ENCODE results near the gene OR2D3. TPM values are rescaled to one million over a fixed set of nuclear protein-coding genes. Genes with fewer than 3 reads are reported as not detected.
"Not testable (repeated sequence)": the region's sequence is repeated elsewhere in the genome, so short reads cannot be mapped to it uniquely, and the experiment has no call there.

The OR2D3 gene
- total and polyA plus RNA-seq, 2 experiments from 2014 or later, result 0.18 TPM; not detected in 1

DNA sequence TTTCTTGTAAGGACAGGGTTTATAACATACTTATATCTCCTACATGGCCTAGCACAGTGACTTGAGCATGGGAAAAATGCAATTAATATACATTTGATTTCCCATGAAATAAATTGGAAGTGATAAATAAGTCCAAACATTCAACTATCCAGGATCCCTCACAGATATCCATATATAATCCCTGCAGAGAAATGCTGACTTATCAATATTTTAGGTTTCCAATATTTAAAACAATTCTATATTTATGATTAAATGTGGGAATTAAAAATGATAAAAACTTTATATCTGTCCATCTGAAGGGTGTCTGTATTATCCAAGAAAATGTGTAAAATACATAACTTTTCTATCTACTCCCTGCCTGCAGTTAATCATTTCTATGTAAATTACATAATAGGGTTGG, 38.1 kb upstream of the OR2D3 start:
- TF ChIP-seq EZH2 (IDR thresholded peaks at IDR 0.05; ENCODE audit: insufficient read depth, poor library complexity, severe bottlenecking) (no peak), EZH2phosphoT487 (IDR thresholded peaks at IDR 0.05; ENCODE audit: insufficient read depth, low read depth) (no peak)
- Histone ChIP-seq H3K27me3 (replicated peaks; ENCODE audit: insufficient read depth) (no peaks in the 10 kb centered on the region), H3K9ac (no peak overlapping the region), H3K4me1 (ENCODE audit: insufficient read depth) (no peaks in the 10 kb centered on the region), H3K27ac (no peak overlapping the region), H3K9me2 (ENCODE audit: insufficient read depth) (no peaks in the 10 kb centered on the region), H4K20me1 (ENCODE audit: insufficient read depth) (no peaks in the 10 kb centered on the region), H3F3A (ENCODE audit: insufficient read depth) (no peaks in the 10 kb centered on the region), H2AFZ (no peak overlapping the region), H3K79me2 (ENCODE audit: insufficient read depth) (no peaks in the 10 kb centered on the region), H3K4me3 (no peak overlapping the region), H3K9me3 (ENCODE audit: low read depth) (no peaks in the 10 kb centered on the region), H3K36me3 (ENCODE audit: low read depth) (no peaks in the 10 kb centered on the region), H3K4me2 (ENCODE audit: unreplicated experiment) (no peak overlapping the region)
- in situ Hi-C loops (cut with MboI), result no loop called here
- DNase-seq, result no peak

DNA sequence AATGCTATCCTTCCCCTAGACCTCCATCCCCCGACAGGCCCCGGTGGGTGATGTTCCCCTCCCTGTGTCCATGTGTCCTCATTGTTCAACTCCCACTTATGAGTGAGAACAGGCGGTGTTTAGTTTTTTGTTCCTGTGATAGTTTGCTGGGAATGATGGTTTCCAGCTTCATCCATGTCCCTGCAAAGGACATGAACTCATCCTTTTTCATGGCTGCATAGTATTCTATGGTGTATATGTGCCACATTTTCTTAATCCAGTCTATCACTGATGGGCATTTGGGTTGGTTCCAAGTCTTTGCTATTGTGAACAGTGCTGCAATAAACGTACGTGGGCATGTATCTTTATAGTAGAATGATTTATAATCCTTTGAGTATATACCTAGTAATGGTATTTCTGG, 33.1 kb upstream of the OR2D3 start:
- H3K27me3 ChIP-seq (replicated peaks; ENCODE audit: insufficient read depth); DNase-seq; H3K4me3 ChIP-seq; H3K9ac ChIP-seq; H3K27ac ChIP-seq; H3K36me3 ChIP-seq (ENCODE audit: low read depth); H3K9me3 ChIP-seq (ENCODE audit: low read depth); H4K20me1 ChIP-seq (ENCODE audit: insufficient read depth); in situ Hi-C loops (cut with MboI); H3K79me2 ChIP-seq (ENCODE audit: insufficient read depth); H3K4me2 ChIP-seq (ENCODE audit: unreplicated experiment); H3F3A ChIP-seq (ENCODE audit: insufficient read depth); H3K4me1 ChIP-seq (ENCODE audit: insufficient read depth); H2AFZ ChIP-seq; H3K9me2 ChIP-seq (ENCODE audit: insufficient read depth): not testable (repeated sequence)
- WGBS, 2 experiments (ENCODE audit: low coverage in 1 of 2, low lambda C conversion rate in 2 of 2, missing lambda C conversion rate in 2 of 2), result 75 to 81% methylated on average over 5 of the region's 5 CpGs

DNA sequence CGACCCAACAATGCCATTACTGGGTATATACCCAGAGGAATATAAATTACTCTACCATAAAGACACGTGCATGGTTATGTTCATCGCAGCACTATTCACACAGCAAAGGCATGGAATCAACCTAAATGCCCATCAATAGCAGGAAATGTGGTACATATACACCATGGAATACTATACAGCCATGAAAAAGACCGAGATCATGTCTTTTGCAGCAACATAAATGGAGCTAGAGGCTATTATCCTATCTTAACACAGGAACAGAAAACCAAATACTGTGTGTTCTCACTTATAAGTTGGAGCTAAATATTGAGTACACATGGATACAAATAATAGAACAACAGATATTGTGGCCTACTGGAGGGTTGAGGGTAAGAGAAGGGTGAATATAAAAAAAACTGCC, 32.0 kb upstream of the OR2D3 start:
- in situ Hi-C loops (cut with MboI), result no loop called here
- H2AFZ ChIP-seq, result no peak overlapping the region
- no peaks in the 10 kb centered on the region for H3K79me2 ChIP-seq (ENCODE audit: insufficient read depth)
- H3K9me2 ChIP-seq (ENCODE audit: insufficient read depth), result no peaks in the 10 kb centered on the region
- no peak overlapping the region for H3K27ac ChIP-seq
- H3K4me2 ChIP-seq (ENCODE audit: unreplicated experiment), result no peak overlapping the region
- no peaks in the 10 kb centered on the region for H3K27me3 ChIP-seq (replicated peaks; ENCODE audit: insufficient read depth)
- H4K20me1 ChIP-seq (ENCODE audit: insufficient read depth), result no peaks in the 10 kb centered on the region
- no peaks in the 10 kb centered on the region for H3K9me3 ChIP-seq (ENCODE audit: low read depth)
- H3K36me3 ChIP-seq (ENCODE audit: low read depth), result no peaks in the 10 kb centered on the region
- 78 to 84% methylated on average over 4 of the region's 4 CpGs for WGBS, 2 experiments (ENCODE audit: low coverage in 1 of 2, low lambda C conversion rate in 2 of 2, missing lambda C conversion rate in 2 of 2)
- H3F3A ChIP-seq (ENCODE audit: insufficient read depth), result no peaks in the 10 kb centered on the region
- no peaks in the 10 kb centered on the region for H3K4me1 ChIP-seq (ENCODE audit: insufficient read depth)
- no peak overlapping the region for H3K4me3 ChIP-seq
- no peak overlapping the region for H3K9ac ChIP-seq
- no peak for DNase-seq
- TF ChIP-seq EZH2phosphoT487 (IDR thresholded peaks at IDR 0.05; ENCODE audit: insufficient read depth, low read depth) (no peak), EZH2 (IDR thresholded peaks at IDR 0.05; ENCODE audit: insufficient read depth, poor library complexity, severe bottlenecking) (no peak)

DNA sequence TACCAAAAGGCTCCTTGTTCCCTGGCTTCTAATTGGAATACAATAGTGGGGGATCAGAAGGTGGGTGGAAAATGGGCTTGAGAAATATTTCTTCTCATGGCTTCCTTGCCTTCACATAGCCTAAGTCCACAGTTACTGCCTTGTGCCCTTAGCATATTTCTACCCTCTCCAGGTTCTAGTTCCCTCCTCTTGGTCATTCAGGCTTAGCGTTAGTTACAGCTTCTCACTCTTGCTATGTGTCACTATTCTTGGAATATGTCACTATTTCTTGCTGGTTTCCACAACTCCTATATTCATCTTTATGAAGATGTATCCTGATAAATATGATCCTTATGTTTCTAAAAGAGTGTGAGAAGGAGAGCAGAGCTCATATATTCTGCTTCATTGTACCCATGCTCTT, 31.0 kb upstream of the OR2D3 start:
- WGBS, 2 experiments (ENCODE audit: low coverage in 1 of 2, low lambda C conversion rate in 2 of 2, missing lambda C conversion rate in 2 of 2), result 50 to 73% methylated on average over 1 of the region's 1 CpG
- DNase-seq, result no peak
- in situ Hi-C loops (cut with MboI), result no loop called here

DNA sequence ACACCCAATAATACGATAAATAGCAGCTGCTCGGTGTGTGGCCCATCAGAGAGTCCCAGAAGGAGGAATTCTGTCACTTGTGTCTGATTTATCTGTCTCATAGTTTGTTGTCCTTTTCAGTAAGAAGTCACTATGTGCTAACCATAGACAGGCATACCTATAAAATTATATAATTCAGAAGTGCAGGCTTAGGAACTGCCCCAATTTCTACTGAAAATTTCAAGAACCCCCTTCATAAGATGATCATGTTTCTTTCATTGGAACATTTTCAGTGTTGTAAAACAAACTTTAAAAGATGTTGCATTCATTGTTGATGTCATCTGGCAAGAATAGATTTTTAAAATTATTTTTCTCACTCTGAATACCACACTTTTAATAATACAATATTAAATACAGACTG, 28.4 kb upstream of the OR2D3 start, which contains the start of gene OR2D2:
TSS of gene OR2D2 (minus strand) at position 101 of the 400 bp plus-strand sequence. CDS start at position 101, 0 bp downstream.
- in situ Hi-C loops (cut with MboI), result no loop called here
- WGBS, 2 experiments (ENCODE audit: low coverage in 1 of 2, low lambda C conversion rate in 2 of 2, missing lambda C conversion rate in 2 of 2), result 48 to 51% methylated on average over 2 of the region's 2 CpGs
- TF ChIP-seq EZH2 (IDR thresholded peaks at IDR 0.05; ENCODE audit: insufficient read depth, poor library complexity, severe bottlenecking), result no peak
- TF ChIP-seq EZH2phosphoT487 (IDR thresholded peaks at IDR 0.05; ENCODE audit: insufficient read depth, low read depth), result no peak

More for the DNA sequence above, 31.0 kb upstream of the OR2D3 start:
- no peaks in the 10 kb centered on the region for H3K79me2 ChIP-seq (ENCODE audit: insufficient read depth)
- no peak for TF ChIP-seq EZH2 (IDR thresholded peaks at IDR 0.05; ENCODE audit: insufficient read depth, poor library complexity, severe bottlenecking)
- no peak for TF ChIP-seq EZH2phosphoT487 (IDR thresholded peaks at IDR 0.05; ENCODE audit: insufficient read depth, low read depth)
- H3K9me3 ChIP-seq (ENCODE audit: low read depth), result no peaks in the 10 kb centered on the region
- H3K9me2 ChIP-seq (ENCODE audit: insufficient read depth), result no peaks in the 10 kb centered on the region
- H3K4me3 ChIP-seq, result no peak overlapping the region
- no peaks in the 10 kb centered on the region for H4K20me1 ChIP-seq (ENCODE audit: insufficient read depth)
- no peaks in the 10 kb centered on the region for H3K4me1 ChIP-seq (ENCODE audit: insufficient read depth)
- H2AFZ ChIP-seq, result no peak overlapping the region
- H3K27ac ChIP-seq, result no peak overlapping the region
- H3F3A ChIP-seq (ENCODE audit: insufficient read depth), result no peaks in the 10 kb centered on the region
- no peaks in the 10 kb centered on the region for H3K36me3 ChIP-seq (ENCODE audit: low read depth)
- H3K27me3 ChIP-seq (replicated peaks; ENCODE audit: insufficient read depth), result no peaks in the 10 kb centered on the region
- H3K4me2 ChIP-seq (ENCODE audit: unreplicated experiment), result no peak overlapping the region
- H3K9ac ChIP-seq, result no peak overlapping the region

More for the DNA sequence above, 28.4 kb upstream of the OR2D3 start, which contains the start of gene OR2D2:
- no peak for DNase-seq
- H4K20me1 ChIP-seq (ENCODE audit: insufficient read depth), result no peaks in the 10 kb centered on the region
- no peaks in the 10 kb centered on the region for H3K27me3 ChIP-seq (replicated peaks; ENCODE audit: insufficient read depth)
- H3K9me3 ChIP-seq (ENCODE audit: low read depth), result no peaks in the 10 kb centered on the region
- no peaks in the 10 kb centered on the region for H3K9me2 ChIP-seq (ENCODE audit: insufficient read depth)
- H3K27ac ChIP-seq, result no peak within 1 kb of the TSS
- H3K36me3 ChIP-seq (ENCODE audit: low read depth), result no peaks in the 10 kb centered on the region
- H3F3A ChIP-seq (ENCODE audit: insufficient read depth), result no peaks in the 10 kb centered on the region
- H3K4me1 ChIP-seq (ENCODE audit: insufficient read depth), result no peaks in the 10 kb centered on the region
- H3K9ac ChIP-seq, result no peak within 1 kb of the TSS
- H3K4me2 ChIP-seq (ENCODE audit: unreplicated experiment), result no peak within 1 kb of the TSS
- H3K4me3 ChIP-seq, result no peak within 1 kb of the TSS
- no peak within 1 kb of the TSS for H2AFZ ChIP-seq
- no peaks in the 10 kb centered on the region for H3K79me2 ChIP-seq (ENCODE audit: insufficient read depth)

All from GM23248 (cell line).